Fibroblast of lung (primary cell): ENCODE measurements around the gene ISY1. TPM values are rescaled to one million over a fixed set of nuclear protein-coding genes. Genes with fewer than 3 reads are reported as not detected.

ENCODE experiments used
- DNase-seq, 2 donors: peaks; one replicate each; pipeline versions ENCODE4 v3.0.0 to v3.0.0-alpha.2; 2010; ENCODE audit warnings: low read depth in 2 of 2
- H2AFZ ChIP-seq: 2 replicates; pipeline ENCODE4 v1.5.1; 2012; ENCODE audit warnings: low read length, control low read depth, inconsistent platforms
- H3K27ac ChIP-seq: 2 replicates; pipeline ENCODE4 v1.5.1; 2011; ENCODE audit warnings: low read length, control low read depth; ENCODE audit not compliant: insufficient read depth
- H3K27me3 ChIP-seq: 2 replicates; pipeline ENCODE4 v1.5.1; 2011; ENCODE audit warnings: mild to moderate bottlenecking, low read length; ENCODE audit not compliant: control insufficient read depth, insufficient read depth
- H3K36me3 ChIP-seq: 2 replicates; pipeline ENCODE4 v1.5.1; 2011; ENCODE audit warnings: low read length; ENCODE audit not compliant: control insufficient read depth, insufficient read depth
- H3K4me1 ChIP-seq: 2 replicates; pipeline ENCODE4 v1.5.1; 2011; ENCODE audit warnings: low read length; ENCODE audit not compliant: control insufficient read depth, insufficient read depth; ENCODE audit errors: extremely low read depth
- H3K4me2 ChIP-seq: 2 replicates; pipeline ENCODE4 v1.5.1; 2011; ENCODE audit warnings: low read length, control low read depth; ENCODE audit not compliant: insufficient read depth; ENCODE audit errors: extremely low read depth
- H3K4me3 ChIP-seq, 4 experiments: fragments of 200-600 bp in 1 of 4; sonication (generic) in 1 of 4; replicated peaks in 1 of 4; 2 replicates each; pipeline ENCODE4 v1.5.1; 2011 to 2016; ENCODE audit warnings: low read length in 4 of 4, low read depth in 3 of 4, mild to moderate bottlenecking in 3 of 4, control low read depth in 2 of 4, inconsistent platforms in 1 of 4, mixed read lengths in 1 of 4; ENCODE audit not compliant: insufficient read depth in 1 of 4; ENCODE audit errors: control extremely low read depth in 1 of 4
- H3K79me2 ChIP-seq: 2 replicates; pipeline ENCODE4 v1.5.1; 2012; ENCODE audit warnings: mild to moderate bottlenecking, low read length, inconsistent platforms; ENCODE audit not compliant: control insufficient read depth, insufficient read depth
- H3K9ac ChIP-seq: 2 replicates; pipeline ENCODE4 v1.5.1; 2011; ENCODE audit warnings: mild to moderate bottlenecking, low read length, control low read depth; ENCODE audit not compliant: insufficient read depth
- H3K9me3 ChIP-seq: 2 replicates; pipeline ENCODE4 v1.5.1; 2012; ENCODE audit warnings: low read depth, low read length; ENCODE audit not compliant: control insufficient read depth, insufficient read depth
- H4K20me1 ChIP-seq: 2 replicates; pipeline ENCODE4 v1.5.1; 2011; ENCODE audit warnings: low read length; ENCODE audit not compliant: control insufficient read depth, insufficient read depth; ENCODE audit errors: extremely low read depth
- CTCF ChIP-seq, 2 donors: IDR thresholded peaks in 1 of 2; conservative IDR thresholded peaks in 1 of 2; 1 replicate in 1 of 2; 2 replicates in 1 of 2; pipeline ENCODE4 v1.5.1; 2011 to 2012; ENCODE audit warnings: low read length in 2 of 2, control low read depth in 1 of 2, inconsistent platforms in 1 of 2, low read depth in 1 of 2, mild to moderate bottlenecking in 1 of 2
- EZH2 ChIP-seq: IDR thresholded peaks from 2 replicates; pipeline ENCODE4 v1.5.1; 2012; ENCODE audit warnings: low read length, control low read depth, mild to moderate bottlenecking; ENCODE audit errors: missing control alignments
- polyA plus RNA-seq, 2 donors: library from polyadenylated mRNA; depleted of rRNA in 1 of 2; stranded (reverse) in 1 of 2; unstranded in 1 of 2; fragments of >200 nt; gene quantifications; 2 replicates each; pipeline ENCODE4 v1.2.1, GENCODE V29; 2011 to 2012; ENCODE audit warnings: missing spikeins in 1 of 2
- total RNA-seq: library from RNA; depleted of rRNA; stranded (reverse); fragments of >200 nt; gene quantifications from 2 replicates; pipeline ENCODE4 v1.2.1, GENCODE V29; 2014

Gene ISY1
- total and polyA plus RNA-seq, 2 donors (not counting 1 experiment from before 2014, with no cell fraction given): 34.8 to 39.6 TPM

DNA sequence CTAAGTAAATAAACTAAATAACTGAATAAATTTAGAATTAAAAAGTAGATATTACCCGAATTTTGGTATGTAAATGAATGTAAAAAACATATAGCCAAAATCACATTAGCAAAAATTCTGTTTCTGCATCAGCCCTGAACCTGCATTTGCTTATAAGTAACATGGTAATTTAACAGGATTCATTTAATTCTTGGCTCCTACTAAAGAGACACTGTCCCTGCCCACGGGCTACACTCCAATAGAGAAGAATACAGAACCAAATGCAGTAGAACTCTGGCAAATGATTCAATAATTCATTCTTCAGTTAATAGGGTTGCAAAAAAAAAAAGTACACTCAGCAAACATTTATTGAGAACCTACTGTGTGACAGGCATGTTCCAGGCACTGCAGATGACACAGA is 43.6 kb upstream of the ISY1 start:
- no peaks in the 10 kb centered on the region for H3K27me3 ChIP-seq
- H3K79me2 ChIP-seq: no peaks in the 10 kb centered on the region
- no peak for DNase-seq
- TF ChIP-seq CTCF (conservative IDR thresholded peaks at IDR 0.05 in 1 of 2, IDR thresholded peaks at IDR 0.05 in 1 of 2; ENCODE audit: low read depth in 1 of 2, low read length in 2 of 2): no peak
- TF ChIP-seq EZH2: no peak
- no peaks in the 10 kb centered on the region for H3K4me1 ChIP-seq
- no peak overlapping the region for H2AFZ ChIP-seq
- no peaks in the 10 kb centered on the region for H4K20me1 ChIP-seq
- H3K36me3 ChIP-seq: no peaks in the 10 kb centered on the region
- no peak overlapping the region for H3K9ac ChIP-seq
- H3K9me3 ChIP-seq: no peaks in the 10 kb centered on the region
- no peak overlapping the region for H3K27ac ChIP-seq
- no peak overlapping the region for H3K4me3 ChIP-seq
- H3K4me2 ChIP-seq: no peak overlapping the region

- Histone ChIP-seq H3K4me3 (no peak overlapping the region), H3K27ac (no peak overlapping the region), H3K9me3 (no peaks in the 10 kb centered on the region), H3K4me2 (no peak overlapping the region), H4K20me1 (no peaks in the 10 kb centered on the region), H3K9ac (no peak overlapping the region), H3K36me3 (no peaks in the 10 kb centered on the region), H3K79me2 (no peaks in the 10 kb centered on the region), H2AFZ (no peak overlapping the region), H3K27me3 (no peaks in the 10 kb centered on the region), H3K4me1 (peaks cover 8% of the 10 kb centered on the region)
- no peak for DNase-seq
- TF ChIP-seq EZH2: no peak
- TF ChIP-seq CTCF (conservative IDR thresholded peaks at IDR 0.05 in 1 of 2, IDR thresholded peaks at IDR 0.05 in 1 of 2; ENCODE audit: low read depth in 1 of 2, low read length in 2 of 2): no peak
Measured at GRCh38 chr3:129199366-129199765, 38.5 kb upstream of the ISY1 start.

DNA sequence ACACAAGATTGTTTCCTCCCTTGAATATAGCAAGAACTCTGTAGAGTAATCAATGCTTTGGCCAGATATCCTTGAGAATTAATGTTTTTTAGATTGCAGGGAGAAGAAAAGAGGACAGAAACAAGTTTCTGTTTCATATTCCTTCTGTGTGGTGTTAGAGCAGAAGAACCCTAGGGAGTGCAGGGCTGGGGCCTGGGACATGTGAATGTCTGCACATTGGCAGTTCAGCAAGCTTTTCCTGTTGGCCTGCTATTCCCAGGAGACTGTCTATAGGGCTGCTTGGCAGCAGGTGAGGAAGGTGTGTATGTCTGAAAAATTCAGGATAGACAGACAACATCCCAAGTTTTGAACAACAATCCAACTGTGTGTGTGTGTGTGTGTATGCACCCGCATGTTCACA is 36.5 kb upstream of the ISY1 start:
- no peaks in the 10 kb centered on the region for H4K20me1 ChIP-seq
- TF ChIP-seq CTCF (conservative IDR thresholded peaks at IDR 0.05 in 1 of 2, IDR thresholded peaks at IDR 0.05 in 1 of 2; ENCODE audit: low read depth in 1 of 2, low read length in 2 of 2) (no peak), EZH2 (no peak)
- no peak overlapping the region for H3K4me2 ChIP-seq
- H3K27me3 ChIP-seq: no peaks in the 10 kb centered on the region
- peak overlapping the region; percentile 80 for H3K27ac ChIP-seq
- no peak overlapping the region for H3K9ac ChIP-seq
- no peaks in the 10 kb centered on the region for H3K36me3 ChIP-seq
- H2AFZ ChIP-seq: no peak overlapping the region
- no peak for DNase-seq
- H3K9me3 ChIP-seq: no peaks in the 10 kb centered on the region
- H3K4me1 ChIP-seq: peaks cover 8% of the 10 kb centered on the region
- no peaks in the 10 kb centered on the region for H3K79me2 ChIP-seq
- no peak overlapping the region for H3K4me3 ChIP-seq
